Kidney glomerular epithelial cell (primary cell): ENCODE measurements around the gene EIF3CL.
"Not testable (repeated sequence)": the region's sequence is repeated elsewhere in the genome, so short reads cannot be mapped to it uniquely, and the experiment has no call there.

Experiments
- DNase-seq: peaks from one replicate; lab custom pipeline; 2025; lab: John Stamatoyannopoulos, UW

Gene EIF3CL

DNA sequence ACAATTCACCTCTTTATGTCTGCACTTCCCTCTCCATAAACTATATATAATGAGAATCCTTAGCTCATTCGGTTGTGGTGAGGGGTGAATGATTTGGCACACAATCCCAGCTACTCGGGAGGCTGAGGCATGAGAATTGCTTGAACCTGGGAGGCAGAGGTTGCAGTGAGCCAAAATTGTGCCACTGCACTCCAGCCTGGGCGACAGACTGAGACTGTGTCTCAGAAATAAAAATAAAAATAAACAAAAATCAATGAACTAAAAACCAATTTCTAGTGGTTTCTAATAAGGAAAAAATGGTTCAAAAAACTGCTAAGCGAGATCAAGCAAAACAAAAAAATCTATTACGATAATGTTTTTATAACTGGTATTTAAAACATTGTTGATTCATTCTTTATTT lies 40.2 kb downstream of the EIF3CL start, which contains the start of gene NPIPB6:
NPIPB6 (minus strand) TSS at position 101 of the 400 bp plus-strand sequence. CDS start 686 bp downstream, outside the sequence.
- not testable (repeated sequence) for DNase-seq

DNA sequence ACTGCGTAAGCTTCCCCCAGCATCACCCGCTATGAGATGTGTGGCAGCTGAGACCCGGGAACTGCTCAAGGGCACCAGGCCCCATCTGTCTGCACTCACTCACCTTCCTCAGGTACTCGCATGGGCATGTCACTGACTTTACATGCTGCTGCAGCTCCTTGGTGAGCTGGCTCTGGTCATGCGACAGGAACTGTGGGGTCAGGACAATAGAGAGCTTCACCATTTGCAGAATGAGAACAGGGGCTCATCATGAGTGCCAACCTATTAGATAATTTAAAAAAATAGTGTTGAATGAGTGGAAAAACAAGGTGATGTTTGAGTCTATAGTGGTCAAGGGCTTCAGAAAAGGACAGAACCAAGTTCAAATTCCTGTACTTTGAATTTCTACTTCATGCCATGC lies 41.0 kb downstream of the EIF3CL start:
- not testable (repeated sequence) for DNase-seq

DNA sequence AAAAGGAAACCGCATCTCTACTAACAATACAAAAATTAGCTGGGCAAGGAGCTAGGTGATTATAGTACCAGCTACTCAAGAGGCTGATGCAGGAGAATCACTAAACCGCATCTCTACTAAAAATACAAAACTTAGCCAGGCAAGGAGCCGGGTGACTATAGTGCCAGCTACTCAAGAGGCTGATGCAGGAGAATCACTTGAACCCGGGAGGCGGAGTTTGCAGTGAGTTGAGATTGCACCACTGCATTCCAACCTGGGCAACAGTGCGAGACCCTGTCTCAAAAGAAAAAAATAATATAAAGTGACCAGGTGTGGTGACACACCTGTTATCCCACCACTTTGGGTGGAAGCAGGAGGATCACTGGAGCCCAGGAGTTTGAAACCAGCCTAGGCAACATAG lies 65.4 kb downstream of the EIF3CL start:
- not testable (repeated sequence) for DNase-seq

DNA sequence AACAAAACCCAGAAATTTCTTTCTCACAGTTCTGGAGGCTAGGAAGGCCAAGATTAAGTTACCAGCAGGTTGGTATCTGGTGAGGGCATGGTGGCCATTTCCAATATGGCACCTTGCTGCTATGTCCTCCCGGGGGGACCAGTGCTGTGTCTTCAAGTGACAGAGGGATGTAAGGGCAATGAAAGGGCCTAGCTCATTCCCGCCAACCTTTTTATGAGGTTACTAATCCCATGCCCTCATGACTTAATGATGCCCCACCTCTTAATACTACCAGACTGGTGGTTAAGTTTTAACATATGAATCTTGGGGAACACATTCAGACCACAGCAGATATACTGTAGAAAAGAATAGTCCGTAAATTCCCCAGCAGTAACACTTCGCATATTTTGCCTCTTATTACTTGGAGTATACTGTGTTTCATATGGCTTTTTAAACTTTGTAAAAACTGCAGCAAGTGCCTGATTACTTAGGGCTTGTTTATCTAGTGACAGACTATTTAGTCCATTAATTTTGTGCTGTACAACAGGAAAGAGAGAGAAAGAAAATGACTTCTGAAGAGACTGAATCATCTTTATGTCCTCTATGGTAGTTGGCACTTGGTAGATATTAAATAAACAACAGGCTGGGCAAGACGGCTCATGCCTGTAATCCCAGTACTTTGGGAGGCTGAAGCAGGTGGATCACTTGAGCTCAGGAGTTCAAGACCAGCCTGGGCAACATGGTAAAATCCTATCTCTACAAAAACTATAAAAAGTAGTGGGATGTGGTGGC lies 66.5 kb downstream of the EIF3CL start:
- DNase-seq = peak; percentile 4

DNA sequence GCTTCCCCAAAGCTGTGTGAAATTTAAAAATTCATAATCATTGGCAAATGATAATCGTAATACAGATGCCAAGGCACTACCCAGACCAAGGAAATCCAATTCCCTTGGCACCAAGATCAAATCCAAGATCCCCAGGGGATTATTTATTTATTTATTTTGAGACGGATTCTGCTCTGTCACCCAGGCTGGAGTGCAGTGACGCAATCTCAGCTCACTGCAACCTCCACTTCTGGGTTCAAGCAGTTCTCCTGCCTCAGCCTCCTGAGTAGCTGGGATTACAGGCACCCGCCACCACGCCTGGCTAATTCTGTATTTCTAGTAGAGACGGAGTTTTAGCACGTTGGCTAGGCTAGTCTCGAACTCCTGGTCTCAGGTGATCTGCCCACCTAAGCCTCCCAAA lies 68.0 kb downstream of the EIF3CL start:
- DNase-seq = not testable (repeated sequence)

DNA sequence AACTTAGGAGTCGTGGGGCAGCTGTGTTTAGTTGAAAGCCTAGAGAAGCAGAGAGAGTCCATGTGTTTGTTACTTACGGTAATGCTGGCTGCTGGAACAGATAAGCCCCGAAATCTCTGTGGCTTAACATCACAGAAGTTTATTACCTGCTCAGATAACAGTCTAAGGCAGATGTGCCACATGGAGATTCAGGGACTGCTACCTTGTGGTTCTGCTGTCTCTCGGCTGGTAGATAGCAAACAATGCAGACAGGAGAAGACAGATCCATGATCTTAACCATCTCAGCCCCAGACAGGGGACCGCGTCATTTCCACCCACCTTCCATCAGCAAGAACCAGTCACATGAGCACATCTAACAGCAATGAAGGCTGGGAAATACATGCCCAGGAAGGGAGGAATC lies 71.0 kb downstream of the EIF3CL start:
- DNase-seq = not testable (repeated sequence)

DNA sequence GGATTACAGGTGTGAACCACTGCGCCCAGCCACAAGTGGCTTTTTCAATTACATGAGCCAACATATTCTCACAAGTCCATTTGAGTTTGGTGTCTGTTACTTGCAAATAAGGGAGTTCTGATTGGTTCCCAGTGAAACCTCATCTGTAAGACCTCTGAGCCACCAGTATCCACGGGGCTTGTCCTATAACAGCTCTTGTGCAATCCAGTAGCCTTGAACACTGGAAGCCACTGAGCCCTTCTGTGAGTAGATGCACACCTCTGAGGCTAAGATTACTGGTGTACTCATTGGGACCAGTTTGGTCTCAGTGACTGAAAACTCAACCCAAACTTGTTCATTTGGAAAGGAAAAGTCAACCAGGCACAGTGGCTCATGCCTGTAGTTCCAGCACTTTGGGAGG lies 72.7 kb downstream of the EIF3CL start:
- not testable (repeated sequence) for DNase-seq

DNA sequence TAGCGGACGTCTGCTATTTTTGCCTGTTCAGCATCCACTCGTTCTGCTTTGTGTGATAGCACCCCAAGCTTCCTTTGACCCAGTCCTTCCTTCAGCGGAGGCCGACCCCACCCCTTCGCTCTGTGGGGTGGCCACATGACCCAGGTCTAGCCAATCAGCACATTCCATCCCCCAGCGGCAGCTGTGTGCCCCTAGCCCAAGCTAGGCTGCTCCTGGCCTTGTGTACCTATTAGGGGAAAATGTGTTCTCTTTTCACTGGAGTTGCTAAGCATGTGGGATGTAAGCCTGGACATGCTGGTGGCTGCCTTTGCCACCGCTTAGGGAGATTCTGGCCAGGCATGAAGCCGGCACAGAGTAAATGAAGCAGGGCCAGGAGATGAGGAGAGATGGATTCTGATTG lies 73.4 kb downstream of the EIF3CL start:
- not testable (repeated sequence) for DNase-seq
